Upper lobe of left lung (tissue), 4 donors: ENCODE results near the gene MEGF6.

Experiments used
- EP300 ChIP-seq, 4 donors: sonication (generic); formaldehyde crosslinking; IDR thresholded peaks; one replicate each; pipeline ENCODE4 v1.5.1; 2017; ENCODE audit warnings: antibody characterized with exemption in 4 of 4, control low read depth in 2 of 4
- POLR2A ChIP-seq, 4 donors: fragments of 450-650 bp; IDR thresholded peaks; one replicate each; pipeline ENCODE4 v1.5.1; 2016 to 2017; ENCODE audit warnings: antibody characterized with exemption in 4 of 4, mild to moderate bottlenecking in 2 of 4

DNA sequence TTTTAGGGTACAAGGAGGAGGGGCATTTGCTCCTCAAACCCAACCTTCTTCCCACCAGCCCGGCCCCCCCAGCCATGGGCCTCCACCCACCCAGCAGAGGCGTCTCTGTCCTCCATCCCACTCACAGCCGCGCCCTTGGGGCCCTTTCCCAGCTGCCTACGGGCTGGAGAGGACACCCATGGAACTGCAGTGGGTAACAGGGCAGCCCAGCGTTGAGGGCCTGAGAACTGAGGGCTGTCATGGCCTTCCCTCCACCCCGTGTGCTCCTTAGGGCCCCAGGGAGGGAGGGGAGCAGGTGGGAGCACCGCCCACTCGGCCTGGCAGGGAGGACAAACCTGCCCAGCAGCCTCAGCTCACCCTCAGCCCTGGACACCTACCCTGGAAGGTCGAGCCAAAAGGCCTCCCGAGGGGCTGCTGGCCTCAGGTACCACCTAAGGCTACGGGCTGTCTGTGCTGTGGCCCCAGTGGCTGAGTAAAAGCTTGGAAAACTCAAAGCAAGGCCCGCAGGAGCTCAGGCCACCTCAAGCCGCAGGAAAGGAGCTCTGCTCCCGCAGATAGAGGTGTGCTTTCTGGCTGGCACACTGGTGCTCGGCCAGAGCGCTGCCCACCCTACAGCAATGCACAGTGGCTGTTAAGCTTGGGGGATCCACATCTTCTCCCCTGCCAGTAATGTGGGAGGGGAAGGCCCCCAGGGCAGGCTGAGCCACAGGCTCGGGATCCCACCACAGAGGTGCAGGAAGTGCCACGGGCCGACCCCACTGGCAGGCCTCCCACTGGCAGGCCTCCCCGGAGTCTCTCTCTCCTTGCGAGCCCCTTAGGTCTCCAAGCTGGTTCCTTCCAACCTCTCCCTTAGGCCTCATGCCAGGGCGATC is 159.1 kb downstream of the MEGF6 start:
- TF ChIP-seq POLR2A (IDR thresholded peaks at IDR 0.05): no peak
- TF ChIP-seq EP300 (IDR thresholded peaks at IDR 0.05): no peak
